Osteoblast (primary cell): ENCODE data around the gene PROX1. TPM values are rescaled to one million over a fixed set of nuclear protein-coding genes. Genes with fewer than 3 reads are reported as not detected.

Experiments
- DNase-seq: peaks from one replicate; pipeline ENCODE4 v3.0.0; 2011; ENCODE audit warnings: low spot score, mixed read lengths; ENCODE audit not compliant: insufficient read length; ENCODE audit errors: missing footprints
- H2AFZ ChIP-seq: 2 replicates; pipeline ENCODE4 v1.6.0; 2011; ENCODE audit warnings: mild to moderate bottlenecking, low read length
- H3K27ac ChIP-seq: 2 replicates; pipeline ENCODE4 v1.5.1; 2011; ENCODE audit warnings: mild to moderate bottlenecking, low read depth, low read length, moderate library complexity
- H3K27me3 ChIP-seq: 2 replicates; pipeline ENCODE4 v1.6.0; 2012; ENCODE audit warnings: mild to moderate bottlenecking, control low read depth, inconsistent platforms, low read length, moderate library complexity; ENCODE audit not compliant: insufficient read depth
- H3K36me3 ChIP-seq: 2 replicates; pipeline ENCODE4 v1.5.1; 2011; ENCODE audit warnings: mild to moderate bottlenecking, low read length, control low read depth, moderate library complexity; ENCODE audit not compliant: insufficient read depth
- H3K4me1 ChIP-seq: 2 replicates; pipeline ENCODE4 v1.5.1; 2011; ENCODE audit warnings: mild to moderate bottlenecking, low read length, control low read depth, moderate library complexity; ENCODE audit not compliant: insufficient read depth
- H3K4me2 ChIP-seq: 2 replicates; pipeline ENCODE4 v1.6.0; 2011; ENCODE audit warnings: mild to moderate bottlenecking, low read length; ENCODE audit not compliant: insufficient read depth
- H3K4me3 ChIP-seq: fragments of 200-600 bp; sonication (generic); 3 replicates; pipeline ENCODE4 v1.5.1; 2012; ENCODE audit warnings: mild to moderate bottlenecking, low read length, inconsistent platforms; ENCODE audit not compliant: insufficient read depth
- H3K79me2 ChIP-seq: 2 replicates; pipeline ENCODE4 v1.6.0; 2012; ENCODE audit warnings: mild to moderate bottlenecking, low read length, control low read depth, inconsistent platforms; ENCODE audit not compliant: insufficient read depth
- H3K9me3 ChIP-seq: 2 replicates; pipeline ENCODE4 v1.5.1; 2011; ENCODE audit warnings: low read depth, low read length, control low read depth
- H4K20me1 ChIP-seq: 2 replicates; pipeline ENCODE4 v1.6.0; 2012; ENCODE audit warnings: mild to moderate bottlenecking, low read length, control low read depth; ENCODE audit not compliant: insufficient read depth
- total RNA-seq: library from RNA; depleted of rRNA; stranded (reverse); fragments of >200 nt; gene quantifications from 2 replicates; pipeline ENCODE4 v1.2.3, GENCODE V29; 2012
- TF ChIP-seq, protein P1 (sequence below): IDR thresholded peaks from 2 replicates; pipeline ENCODE4 v1.5.1; 2011; ENCODE audit warnings: mild to moderate bottlenecking, low read depth, low read length, moderate library complexity; ENCODE audit errors: extremely low read depth

The PROX1 gene
- total RNA-seq, 1 donor: under 0.01 TPM

DNA sequence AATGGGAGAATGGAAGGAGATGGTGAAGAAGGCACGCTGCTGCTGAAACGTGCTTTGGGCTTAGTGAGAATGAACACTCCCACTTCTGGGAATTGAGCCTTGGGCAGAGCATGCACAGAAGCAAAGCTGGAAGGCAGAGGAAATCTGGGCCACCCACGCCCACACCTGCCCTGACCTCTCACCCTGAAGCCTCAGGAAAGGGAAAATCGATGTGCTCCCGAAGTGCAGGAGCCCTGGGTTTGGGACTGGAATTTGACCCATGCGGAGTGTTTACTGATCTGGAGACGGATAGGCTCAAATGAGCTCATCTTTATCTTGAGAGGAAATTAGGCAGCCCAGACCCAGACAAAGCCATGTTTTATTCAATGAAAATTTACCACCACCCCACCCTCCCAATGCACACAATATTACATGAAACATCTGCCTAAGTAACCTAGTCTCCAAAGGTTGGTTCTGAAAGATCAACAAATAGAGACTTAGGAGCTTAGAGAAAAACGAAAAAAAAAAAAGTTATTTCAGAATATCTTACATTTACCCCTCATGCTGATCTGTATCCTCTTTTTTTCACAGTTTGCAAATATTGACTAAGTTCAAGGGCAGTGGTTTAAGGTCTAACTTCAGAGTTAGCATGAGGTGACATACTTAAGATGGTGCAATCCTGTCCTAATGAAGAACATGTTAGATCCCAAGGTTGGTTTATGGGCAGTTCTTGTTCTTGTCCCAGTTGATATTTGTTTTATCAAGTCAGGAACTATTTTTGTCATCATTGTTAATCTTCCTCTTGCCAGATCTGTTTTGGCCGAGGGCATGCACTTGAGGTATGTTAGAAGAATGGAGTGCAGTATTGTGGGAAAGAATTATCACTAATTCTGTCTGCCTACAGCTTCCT is 63.0 kb downstream of the PROX1 start:
- TF ChIP-seq, protein P1, sequence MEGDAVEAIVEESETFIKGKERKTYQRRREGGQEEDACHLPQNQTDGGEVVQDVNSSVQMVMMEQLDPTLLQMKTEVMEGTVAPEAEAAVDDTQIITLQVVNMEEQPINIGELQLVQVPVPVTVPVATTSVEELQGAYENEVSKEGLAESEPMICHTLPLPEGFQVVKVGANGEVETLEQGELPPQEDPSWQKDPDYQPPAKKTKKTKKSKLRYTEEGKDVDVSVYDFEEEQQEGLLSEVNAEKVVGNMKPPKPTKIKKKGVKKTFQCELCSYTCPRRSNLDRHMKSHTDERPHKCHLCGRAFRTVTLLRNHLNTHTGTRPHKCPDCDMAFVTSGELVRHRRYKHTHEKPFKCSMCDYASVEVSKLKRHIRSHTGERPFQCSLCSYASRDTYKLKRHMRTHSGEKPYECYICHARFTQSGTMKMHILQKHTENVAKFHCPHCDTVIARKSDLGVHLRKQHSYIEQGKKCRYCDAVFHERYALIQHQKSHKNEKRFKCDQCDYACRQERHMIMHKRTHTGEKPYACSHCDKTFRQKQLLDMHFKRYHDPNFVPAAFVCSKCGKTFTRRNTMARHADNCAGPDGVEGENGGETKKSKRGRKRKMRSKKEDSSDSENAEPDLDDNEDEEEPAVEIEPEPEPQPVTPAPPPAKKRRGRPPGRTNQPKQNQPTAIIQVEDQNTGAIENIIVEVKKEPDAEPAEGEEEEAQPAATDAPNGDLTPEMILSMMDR: no peak
- Histone ChIP-seq H3K9me3 (no peaks in the 10 kb centered on the region), H2AFZ (no peak overlapping the region), H3K27me3 (no peaks in the 10 kb centered on the region), H3K4me3 (no peak overlapping the region), H3K79me2 (no peaks in the 10 kb centered on the region), H3K36me3 (no peaks in the 10 kb centered on the region), H3K4me1 (no peaks in the 10 kb centered on the region), H3K27ac (no peak overlapping the region), H3K4me2 (no peak overlapping the region), H4K20me1 (no peaks in the 10 kb centered on the region)
- no peak for DNase-seq

DNA sequence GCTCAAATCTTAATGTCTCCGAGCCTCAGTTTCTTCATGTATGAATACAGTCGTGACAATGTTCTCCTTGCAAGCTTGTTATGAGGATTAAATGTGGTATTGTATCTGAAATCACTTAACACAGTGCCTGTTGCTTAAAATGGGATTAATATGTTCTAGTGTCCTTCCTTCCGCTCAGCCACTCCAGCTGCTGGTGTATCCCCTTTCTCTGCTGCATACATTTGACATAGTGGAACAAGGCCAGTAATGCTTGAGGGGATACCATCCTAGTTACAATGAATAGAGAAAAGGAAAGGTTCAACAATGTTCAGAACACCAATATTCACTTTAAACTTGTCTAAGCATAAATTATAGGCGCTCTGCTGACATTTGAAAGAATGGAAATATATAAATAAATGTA is 64.0 kb downstream of the PROX1 start:
- Histone ChIP-seq H4K20me1 (no peaks in the 10 kb centered on the region), H3K79me2 (no peaks in the 10 kb centered on the region), H3K36me3 (no peaks in the 10 kb centered on the region), H3K27ac (no peak overlapping the region), H3K4me2 (no peak overlapping the region), H3K27me3 (no peaks in the 10 kb centered on the region), H3K9me3 (no peaks in the 10 kb centered on the region), H3K4me1 (no peaks in the 10 kb centered on the region), H3K4me3 (no peak overlapping the region), H2AFZ (no peak overlapping the region)
- TF ChIP-seq, protein P1: no peak
- no peak for DNase-seq

DNA sequence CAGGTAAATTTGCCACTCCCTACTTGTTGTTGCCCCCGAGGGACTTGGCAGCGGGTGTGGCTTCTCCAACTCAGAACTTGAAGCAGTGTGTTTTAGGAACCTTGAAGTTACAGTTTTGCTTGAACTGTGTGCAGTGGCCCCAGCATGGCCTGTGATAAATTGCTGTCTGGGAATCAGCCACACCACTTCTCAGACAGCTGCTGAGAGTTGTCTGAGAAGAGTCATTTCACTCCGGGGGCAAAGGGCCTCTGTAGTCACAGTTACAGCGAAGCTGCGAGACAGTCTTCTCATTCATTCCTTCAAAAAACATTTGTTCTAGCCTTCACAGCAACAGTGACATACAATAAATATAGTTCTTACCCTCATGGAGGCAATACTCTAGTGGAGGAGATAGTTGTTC is 70.3 kb downstream of the PROX1 start:
- H3K79me2 ChIP-seq: no peaks in the 10 kb centered on the region
- no peaks in the 10 kb centered on the region for H3K4me1 ChIP-seq
- no peak overlapping the region for H3K27ac ChIP-seq
- H4K20me1 ChIP-seq: no peaks in the 10 kb centered on the region
- no peaks in the 10 kb centered on the region for H3K9me3 ChIP-seq
- no peak overlapping the region for H2AFZ ChIP-seq
- TF ChIP-seq, protein P1: no peak
- H3K4me3 ChIP-seq: no peak overlapping the region
- H3K27me3 ChIP-seq: no peaks in the 10 kb centered on the region
- no peak for DNase-seq
- no peak overlapping the region for H3K4me2 ChIP-seq
- H3K36me3 ChIP-seq: no peaks in the 10 kb centered on the region

DNA sequence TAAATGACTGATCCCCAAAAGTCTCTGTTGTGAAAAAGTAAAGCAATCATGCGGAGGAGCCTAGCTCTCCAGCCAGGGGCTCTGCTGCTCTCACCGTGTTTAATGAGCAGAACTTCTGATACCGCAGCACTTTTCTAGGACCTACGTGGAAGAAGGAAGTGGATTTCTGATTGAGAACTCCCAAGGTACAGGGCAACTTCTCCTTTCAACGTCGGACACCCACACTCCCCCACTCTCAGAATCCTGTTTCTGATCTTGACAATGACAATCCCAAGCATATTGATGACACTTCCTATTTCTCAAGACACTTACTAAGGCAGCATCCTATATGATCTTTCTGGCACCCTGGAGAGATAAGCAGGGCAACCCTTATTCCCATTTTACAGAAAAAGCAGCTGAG is 78.4 kb downstream of the PROX1 start:
- no peaks in the 10 kb centered on the region for H3K9me3 ChIP-seq
- TF ChIP-seq, protein P1: no peak
- no peak for DNase-seq
- no peak overlapping the region for H3K4me2 ChIP-seq
- H3K27ac ChIP-seq: no peak overlapping the region
- no peaks in the 10 kb centered on the region for H3K36me3 ChIP-seq
- no peaks in the 10 kb centered on the region for H3K27me3 ChIP-seq
- no peak overlapping the region for H3K4me3 ChIP-seq
- H3K79me2 ChIP-seq: no peaks in the 10 kb centered on the region
- H2AFZ ChIP-seq: no peak overlapping the region
- H3K4me1 ChIP-seq: no peaks in the 10 kb centered on the region
- H4K20me1 ChIP-seq: no peaks in the 10 kb centered on the region
